ENCODE results near the gene FRMPD4.

GRCh38 chrX:12583543-12583942 is 445.3 kb downstream of the FRMPD4 start:
- TF ChIP-seq, protein P1, sequence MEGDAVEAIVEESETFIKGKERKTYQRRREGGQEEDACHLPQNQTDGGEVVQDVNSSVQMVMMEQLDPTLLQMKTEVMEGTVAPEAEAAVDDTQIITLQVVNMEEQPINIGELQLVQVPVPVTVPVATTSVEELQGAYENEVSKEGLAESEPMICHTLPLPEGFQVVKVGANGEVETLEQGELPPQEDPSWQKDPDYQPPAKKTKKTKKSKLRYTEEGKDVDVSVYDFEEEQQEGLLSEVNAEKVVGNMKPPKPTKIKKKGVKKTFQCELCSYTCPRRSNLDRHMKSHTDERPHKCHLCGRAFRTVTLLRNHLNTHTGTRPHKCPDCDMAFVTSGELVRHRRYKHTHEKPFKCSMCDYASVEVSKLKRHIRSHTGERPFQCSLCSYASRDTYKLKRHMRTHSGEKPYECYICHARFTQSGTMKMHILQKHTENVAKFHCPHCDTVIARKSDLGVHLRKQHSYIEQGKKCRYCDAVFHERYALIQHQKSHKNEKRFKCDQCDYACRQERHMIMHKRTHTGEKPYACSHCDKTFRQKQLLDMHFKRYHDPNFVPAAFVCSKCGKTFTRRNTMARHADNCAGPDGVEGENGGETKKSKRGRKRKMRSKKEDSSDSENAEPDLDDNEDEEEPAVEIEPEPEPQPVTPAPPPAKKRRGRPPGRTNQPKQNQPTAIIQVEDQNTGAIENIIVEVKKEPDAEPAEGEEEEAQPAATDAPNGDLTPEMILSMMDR (conservative IDR thresholded peaks at IDR 0.05): no peak
- no peak for TF ChIP-seq EZH2 (IDR thresholded peaks at IDR 0.05; ENCODE audit: low read depth)

All from PC-9 (cell line).